ELR (cell line): Measurements from ENCODE around the gene LLGL2.

Experiments
- DNase-seq: peaks from one replicate; pipeline ENCODE4 v3.0.0-alpha.2; 2015; ENCODE audit warnings: low read depth

LLGL2 gene

DNA sequence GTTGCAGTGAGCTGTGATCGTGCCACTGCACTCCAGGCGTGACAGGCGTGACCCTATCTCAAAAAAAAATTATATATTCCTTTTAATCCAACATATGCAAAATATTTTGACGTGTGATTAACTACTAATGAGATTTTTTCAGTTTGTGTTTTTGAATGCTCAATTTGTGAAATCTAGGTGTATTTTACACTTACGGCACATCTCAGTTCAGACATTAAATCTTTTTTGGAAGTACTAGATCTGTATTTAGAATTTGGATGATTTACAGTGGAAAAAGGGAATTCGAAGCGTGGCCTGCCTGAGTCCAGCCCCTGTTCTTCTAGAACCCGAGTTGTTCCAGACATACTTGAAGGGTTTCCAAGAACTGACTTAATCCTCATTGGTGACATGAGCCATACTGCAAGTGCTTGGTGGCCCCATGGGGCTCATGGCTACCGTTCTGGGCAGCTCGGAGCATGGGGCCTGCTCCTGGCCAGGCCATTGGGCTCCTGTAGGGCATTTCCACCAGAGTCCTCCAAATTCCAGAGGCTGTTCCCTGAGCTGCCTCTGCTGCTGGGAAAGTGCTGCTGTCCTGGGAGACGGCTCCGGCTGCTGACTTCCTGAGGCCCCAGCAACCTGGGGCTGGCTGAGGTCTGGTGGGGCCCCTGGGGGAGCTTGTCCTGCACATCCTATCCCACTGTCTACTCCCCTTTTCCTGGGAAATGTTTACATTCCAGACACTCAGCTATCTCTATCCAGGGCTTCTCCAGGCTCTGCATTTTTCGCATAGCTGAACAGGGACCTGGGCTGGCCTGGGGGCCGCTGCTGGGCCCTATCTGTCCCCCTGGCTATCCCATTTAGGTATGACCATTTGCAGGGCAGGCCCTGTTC, 27.2 kb downstream of the LLGL2 start:
- DNase-seq, result peak; percentile 27

DNA sequence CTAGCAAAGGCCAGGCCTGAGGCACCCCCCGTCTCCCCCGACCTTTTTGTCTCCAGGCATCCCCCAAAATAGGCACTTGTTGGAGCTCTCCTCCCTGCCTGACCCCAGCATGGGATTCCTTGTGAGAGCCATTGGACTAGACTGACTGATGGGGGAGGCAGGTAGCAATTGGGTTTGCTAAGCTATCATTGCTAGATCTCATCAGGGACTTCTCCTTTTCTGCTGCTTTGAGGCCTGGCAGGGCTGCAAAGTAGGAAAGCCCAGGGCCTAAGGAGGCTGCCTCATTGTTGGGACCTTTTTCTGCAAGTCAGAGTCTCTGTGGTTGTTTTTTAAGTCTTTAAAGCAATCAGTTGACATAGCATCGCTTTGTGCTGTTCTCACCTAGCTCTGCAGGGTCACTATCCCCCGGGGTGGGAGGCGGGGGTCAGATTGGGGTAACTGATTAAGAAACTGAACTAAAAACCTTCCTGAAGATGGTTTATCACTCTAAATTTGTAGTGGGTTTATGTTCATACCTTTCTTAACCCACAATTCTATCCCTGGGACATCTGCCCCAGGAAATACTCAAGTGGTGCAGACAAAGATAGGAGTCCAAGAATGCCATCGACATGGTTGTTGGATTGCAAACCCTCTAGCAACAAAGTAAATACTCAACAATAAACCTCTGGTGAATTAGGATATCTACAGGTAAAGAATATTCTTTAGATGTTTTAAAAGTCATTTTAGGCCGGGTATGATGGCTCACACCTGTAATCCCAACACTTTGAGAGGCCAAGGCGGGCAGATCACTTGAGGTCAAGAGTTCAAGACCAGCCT, 28.0 kb downstream of the LLGL2 start:
- no peak for DNase-seq

GRCh38 chr17:75555679-75556153, 30.2 kb downstream of the LLGL2 start:
- DNase-seq, result no peak

DNA sequence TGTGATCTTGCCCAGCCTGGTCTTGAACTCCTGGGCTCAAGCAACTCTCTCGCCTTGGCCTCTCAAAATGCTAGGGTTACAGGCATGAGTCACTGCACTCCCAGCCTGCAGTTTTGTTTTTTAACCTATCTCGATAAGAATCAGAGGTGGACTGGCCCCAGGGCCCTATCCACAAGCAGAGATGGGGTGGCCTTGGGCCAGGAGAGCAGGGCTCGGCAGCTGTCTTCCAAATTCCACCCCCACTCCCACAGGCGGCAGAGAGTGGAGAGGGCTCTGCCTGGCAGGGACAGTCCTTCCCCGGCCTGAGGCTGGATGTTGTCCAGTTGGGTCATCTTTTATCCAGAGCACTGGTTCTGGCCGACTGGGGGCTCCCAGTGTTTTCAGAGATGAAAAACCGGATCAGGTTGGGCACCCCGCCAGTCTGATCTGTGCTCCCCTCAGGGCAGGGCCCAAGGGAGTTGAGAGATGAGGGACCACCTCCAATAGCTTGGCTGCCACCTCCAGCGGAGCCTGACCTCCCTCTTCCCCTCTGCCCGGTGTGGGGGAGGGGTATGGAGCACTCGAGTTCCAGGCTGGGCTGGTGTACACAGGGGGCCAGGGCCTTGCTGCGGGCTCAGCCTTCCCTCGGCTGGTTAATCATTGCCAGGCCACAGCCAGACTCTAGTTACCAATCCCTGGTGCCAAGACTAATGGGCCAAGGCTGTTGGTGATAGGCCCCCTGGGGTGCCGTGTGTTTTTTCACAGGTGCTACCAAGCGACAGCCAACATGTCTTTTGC, 31.8 kb downstream of the LLGL2 start:
- peak; percentile 54 for DNase-seq

- DNase-seq, result no peak
These were observed 32.6 kb downstream of the LLGL2 start for GRCh38 chr17:75557852-75558665.

GRCh38 chr17:75558666-75559530, 33.4 kb downstream of the LLGL2 start:
- DNase-seq, result no peak

- no peak for DNase-seq
These were observed 34.5 kb downstream of the LLGL2 start for GRCh38 chr17:75559958-75560533.

GRCh38 chr17:75561927-75562603, 36.6 kb downstream of the LLGL2 start:
- DNase-seq, result peak; percentile 36

GRCh38 chr17:75563063-75563758, 37.7 kb downstream of the LLGL2 start:
- DNase-seq, result no peak

GRCh38 chr17:75564195-75564594, 38.7 kb downstream of the LLGL2 start:
- DNase-seq, result no peak

- DNase-seq, result peak; percentile 67
These were observed 39.6 kb downstream of the LLGL2 start for GRCh38 chr17:75565066-75565465.

DNA sequence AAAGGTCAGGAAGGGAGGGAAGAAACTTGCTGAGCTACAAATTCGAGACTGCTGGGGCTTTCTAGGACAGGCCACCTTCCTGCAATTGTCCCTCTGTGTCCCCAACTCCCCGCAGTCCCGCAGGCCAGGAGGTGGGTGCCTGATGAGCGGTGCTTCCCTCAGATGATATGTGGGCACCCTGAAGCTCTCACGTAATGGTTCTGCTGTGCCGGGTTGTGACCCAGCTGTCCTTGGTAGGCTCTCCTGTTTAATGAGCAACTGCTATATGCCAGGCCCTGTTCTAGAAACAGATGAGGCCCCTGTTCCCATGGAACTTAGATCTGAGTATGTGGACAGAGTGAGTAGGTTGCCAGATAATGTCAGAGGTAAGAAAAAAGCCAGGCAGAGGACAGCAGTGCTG, 40.1 kb downstream of the LLGL2 start:
- no peak for DNase-seq

- DNase-seq, result no peak
These were observed 40.9 kb downstream of the LLGL2 start for GRCh38 chr17:75566416-75566815.

DNA sequence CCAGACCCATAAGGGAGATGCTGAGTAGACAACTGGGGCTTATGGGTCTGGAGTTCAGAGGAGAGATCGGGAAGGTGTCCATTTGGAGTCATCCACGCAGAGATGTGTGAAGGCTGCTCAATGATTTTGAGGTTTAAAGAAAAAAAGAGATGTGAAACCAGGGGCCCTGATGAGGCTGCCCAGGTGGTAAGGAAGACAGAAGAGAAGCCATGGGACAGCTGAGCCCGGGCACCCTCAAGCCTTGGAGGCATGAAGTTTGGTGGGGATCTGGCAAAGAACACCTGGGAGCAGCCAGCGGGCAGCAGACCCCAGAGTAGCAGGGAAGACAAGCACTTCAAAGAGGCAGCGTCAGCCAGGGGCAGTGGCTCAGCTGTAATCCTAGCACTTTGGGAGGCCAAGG, 41.3 kb downstream of the LLGL2 start:
- no peak for DNase-seq

- no peak for DNase-seq
These were observed 43.1 kb downstream of the LLGL2 start for GRCh38 chr17:75568412-75569255.

- DNase-seq, result no peak
These were observed 44.7 kb downstream of the LLGL2 start for GRCh38 chr17:75570034-75570676.

GRCh38 chr17:75570772-75571171, 45.3 kb downstream of the LLGL2 start:
- DNase-seq, result no peak
